Activated CD4-positive, alpha-beta T cell treated with anti-CD3 and anti-CD28 coated beads for 36 hours (primary cell): ENCODE data around the gene ASPRV1. TPM values are rescaled to one million over a fixed set of nuclear protein-coding genes. Genes with fewer than 3 reads are reported as not detected.
"Not testable (repeated sequence)": the region's sequence is repeated elsewhere in the genome, so short reads cannot be mapped to it uniquely, and the experiment has no call there.

Experiments
- ATAC-seq: fragments of 200-7000 bp; cut with Tn5 transposase; one replicate; pipeline ENCODE4 v1.10.0; 2021; ENCODE audit warnings: mild to moderate bottlenecking, moderate library complexity
- CTCF ChIA-PET: fragments of 350-600 bp; sonication (Branson Sonifier 250); formaldehyde crosslinking; loops from one replicate; lab custom pipeline; 2021; ENCODE audit warnings: antibody characterized with exemption; lab: Charles Lee
- POLR2A ChIA-PET: fragments of 350-600 bp; sonication (Branson Sonifier 250); formaldehyde crosslinking; loops from one replicate; lab custom pipeline; 2021; ENCODE audit warnings: antibody characterized with exemption, inconsistent platforms; lab: Charles Lee
- DNase-seq: peaks from one replicate; pipeline ENCODE4 v3.0.0-alpha.2; 2020
- H3K27ac Mint-ChIP-seq: one replicate; pipeline ENCODE4 v1.8.0; 2021; ENCODE audit warnings: mixed read lengths
- H3K27me3 Mint-ChIP-seq: one replicate; pipeline ENCODE4 v1.8.0; 2021; ENCODE audit warnings: mixed read lengths
- H3K36me3 Mint-ChIP-seq: one replicate; pipeline ENCODE4 v1.8.0; 2021; ENCODE audit warnings: low read depth, mixed read lengths
- H3K4me1 Mint-ChIP-seq: one replicate; pipeline ENCODE4 v1.8.0; 2021; ENCODE audit warnings: mixed read lengths
- H3K4me3 Mint-ChIP-seq: one replicate; pipeline ENCODE4 v1.8.0; 2021; ENCODE audit warnings: mild to moderate bottlenecking, moderate library complexity, mixed read lengths
- H3K9me3 Mint-ChIP-seq: one replicate; pipeline ENCODE4 v1.8.0; 2021; ENCODE audit warnings: low read depth, mixed read lengths
- intact Hi-C, 2 experiments: fragments of 100-400 bp; cut with DNase I in 1 of 2; cut with micrococcal nuclease in 1 of 2; formaldehyde crosslinking; loops; one replicate each; pipeline versions ENCODE4 v1.14.2 to v1.15.1; 2022 to 2024; cut with DNase I, micrococcal nuclease
- total RNA-seq, 2 experiments: library from RNA; stranded (reverse); gene quantifications; one replicate each; pipeline ENCODE4 v1.2.3, GENCODE V29; 2021

Gene ASPRV1
- total RNA-seq, 2 experiments from 2014 or later = 0.32 to 0.73 TPM

GRCh38 chr2:69957965-69958364, 3.5 kb downstream of the ASPRV1 start:
- intact Hi-C loops = no loop called here
- Mint-ChIP-seq H3K27me3 (peaks cover 2% of the 10 kb centered on the region), H3K36me3 (no peaks in the 10 kb centered on the region), H3K4me3 (no peak overlapping the region), H3K9me3 (no peaks in the 10 kb centered on the region), H3K4me1 (no peaks in the 10 kb centered on the region), H3K27ac (no peak overlapping the region)
- DNase-seq (no peak), ATAC-seq (no peak)
- POLR2A ChIA-PET = interaction anchor here (0.6 kb wide), 1 partner anchor 335 kb away, joined by 3 read pairs; the partner anchor contains the start of gene SNRPG
- CTCF ChIA-PET = no interaction called here

GRCh38 chr2:69956475-69956979, 4.9 kb downstream of the ASPRV1 start:
- intact Hi-C loops = no loop called here
- Mint-ChIP-seq H3K9me3 (no peaks in the 10 kb centered on the region), H3K27ac (no peak overlapping the region), H3K36me3 (no peaks in the 10 kb centered on the region), H3K4me3 (no peak overlapping the region), H3K27me3 (peaks cover 2% of the 10 kb centered on the region), H3K4me1 (no peaks in the 10 kb centered on the region)
- ChIA-PET POLR2A (no interaction called here), CTCF (no interaction called here)
- no peak for ATAC-seq
- DNase-seq = no peak

DNA sequence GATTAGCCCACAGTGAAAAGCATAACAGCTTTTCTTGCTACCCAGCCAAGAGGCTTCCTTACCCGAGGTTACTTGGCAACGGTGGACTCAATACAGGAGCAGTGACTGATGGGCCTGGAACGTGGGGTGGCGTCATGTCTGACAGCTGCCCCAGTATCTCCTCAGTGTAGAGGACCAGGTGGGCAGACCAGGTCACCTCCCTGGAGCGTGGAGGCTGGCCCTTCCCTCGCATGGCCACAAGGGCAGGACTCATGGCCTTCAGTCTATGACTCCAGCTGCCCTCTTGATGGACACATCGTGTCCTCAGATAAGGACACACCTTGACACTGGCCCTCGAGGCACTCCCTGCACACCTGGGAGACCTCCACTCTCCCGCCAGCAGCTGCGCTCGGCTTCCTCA, 6.4 kb downstream of the ASPRV1 start:
- intact Hi-C loops = no loop called here
- H3K36me3 Mint-ChIP-seq = no peaks in the 10 kb centered on the region
- no peak overlapping the region for H3K27ac Mint-ChIP-seq
- no peak overlapping the region for H3K4me3 Mint-ChIP-seq
- DNase-seq (no peak), ATAC-seq (no peak)
- no peaks in the 10 kb centered on the region for H3K4me1 Mint-ChIP-seq
- POLR2A ChIA-PET = no interaction called here
- CTCF ChIA-PET = interaction anchor here (0.6 kb wide), 1 partner anchor 31 kb away, joined by 4 read pairs; no protein-coding TSS in a partner anchor
- H3K27me3 Mint-ChIP-seq = peaks cover 2% of the 10 kb centered on the region
- no peaks in the 10 kb centered on the region for H3K9me3 Mint-ChIP-seq

GRCh38 chr2:69954084-69954483, 7.3 kb downstream of the ASPRV1 start:
- ATAC-seq = no peak
- no peak overlapping the region for H3K27ac Mint-ChIP-seq

GRCh38 chr2:69952336-69953115, 8.9 kb downstream of the ASPRV1 start:
- ChIA-PET CTCF (interaction anchor here (0.7 kb wide), 1 partner anchor 210 kb away, joined by 3 read pairs; no protein-coding TSS in a partner anchor), POLR2A (interaction anchor here (0.6 to 0.8 kb wide), 2 partner anchors 8 to 155 kb away, joined by 3 to 8 read pairs; no protein-coding TSS in a partner anchor)
- Mint-ChIP-seq H3K4me3 (no peak overlapping the region), H3K36me3 (no peaks in the 10 kb centered on the region), H3K27ac (no peak overlapping the region), H3K27me3 (no peaks in the 10 kb centered on the region), H3K9me3 (no peaks in the 10 kb centered on the region), H3K4me1 (peaks cover 3% of the 10 kb centered on the region)
- no peak for DNase-seq
- intact Hi-C loops = no loop called here
- ATAC-seq = no peak

More at GRCh38 chr2:69954084-69954483, 7.3 kb downstream of the ASPRV1 start:
- no peaks in the 10 kb centered on the region for H3K27me3 Mint-ChIP-seq
- ChIA-PET CTCF (interaction anchor here (1.3 kb wide), 1 partner anchor 19 kb away, joined by 3 read pairs; no protein-coding TSS in a partner anchor), POLR2A (no interaction called here)
- H3K4me1 Mint-ChIP-seq = no peaks in the 10 kb centered on the region
- H3K4me3 Mint-ChIP-seq = no peak overlapping the region
- H3K36me3 Mint-ChIP-seq = no peaks in the 10 kb centered on the region
- DNase-seq = no peak
- intact Hi-C loops = no loop called here
- no peaks in the 10 kb centered on the region for H3K9me3 Mint-ChIP-seq

DNA sequence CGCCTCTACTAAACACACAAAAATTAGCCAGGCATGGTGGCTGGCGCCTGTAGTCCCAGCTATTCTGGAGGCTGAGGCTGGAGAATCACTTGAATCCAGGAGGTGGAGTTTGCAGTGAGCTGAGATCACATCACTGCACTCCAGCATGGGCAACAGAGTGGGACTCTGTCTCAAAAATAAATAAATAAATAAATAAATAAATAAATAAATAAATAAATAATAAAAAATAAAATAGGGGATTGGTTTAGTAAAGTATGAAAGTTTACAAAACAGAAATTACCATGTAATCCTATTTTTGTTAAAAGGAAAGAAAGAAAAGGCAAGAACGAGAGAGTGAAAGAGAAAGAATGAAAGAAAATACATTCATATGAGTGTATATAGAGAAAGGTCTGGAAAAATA, 10.8 kb downstream of the ASPRV1 start:
- POLR2A ChIA-PET, DNase-seq, CTCF ChIA-PET, H3K27me3 Mint-ChIP-seq, H3K9me3 Mint-ChIP-seq, H3K27ac Mint-ChIP-seq, ATAC-seq, H3K4me3 Mint-ChIP-seq, H3K36me3 Mint-ChIP-seq, intact Hi-C loops: not testable (repeated sequence)
- H3K4me1 Mint-ChIP-seq = peaks cover 21% of the 10 kb centered on the region

- ATAC-seq (no peak), DNase-seq (no peak)
- H3K36me3 Mint-ChIP-seq = no peaks in the 10 kb centered on the region
- no peak overlapping the region for H3K4me3 Mint-ChIP-seq
- CTCF ChIA-PET = no interaction called here
- no peaks in the 10 kb centered on the region for H3K27me3 Mint-ChIP-seq
- no peak overlapping the region for H3K27ac Mint-ChIP-seq
- POLR2A ChIA-PET = no interaction called here
- intact Hi-C loops = no loop called here
- no peaks in the 10 kb centered on the region for H3K9me3 Mint-ChIP-seq
- H3K4me1 Mint-ChIP-seq = peaks cover 26% of the 10 kb centered on the region
Observed at GRCh38 chr2:69950241-69950640, 11.2 kb downstream of the ASPRV1 start.

- DNase-seq = no peak
Observed at GRCh38 chr2:69948963-69949645, 12.3 kb downstream of the ASPRV1 start.

DNA sequence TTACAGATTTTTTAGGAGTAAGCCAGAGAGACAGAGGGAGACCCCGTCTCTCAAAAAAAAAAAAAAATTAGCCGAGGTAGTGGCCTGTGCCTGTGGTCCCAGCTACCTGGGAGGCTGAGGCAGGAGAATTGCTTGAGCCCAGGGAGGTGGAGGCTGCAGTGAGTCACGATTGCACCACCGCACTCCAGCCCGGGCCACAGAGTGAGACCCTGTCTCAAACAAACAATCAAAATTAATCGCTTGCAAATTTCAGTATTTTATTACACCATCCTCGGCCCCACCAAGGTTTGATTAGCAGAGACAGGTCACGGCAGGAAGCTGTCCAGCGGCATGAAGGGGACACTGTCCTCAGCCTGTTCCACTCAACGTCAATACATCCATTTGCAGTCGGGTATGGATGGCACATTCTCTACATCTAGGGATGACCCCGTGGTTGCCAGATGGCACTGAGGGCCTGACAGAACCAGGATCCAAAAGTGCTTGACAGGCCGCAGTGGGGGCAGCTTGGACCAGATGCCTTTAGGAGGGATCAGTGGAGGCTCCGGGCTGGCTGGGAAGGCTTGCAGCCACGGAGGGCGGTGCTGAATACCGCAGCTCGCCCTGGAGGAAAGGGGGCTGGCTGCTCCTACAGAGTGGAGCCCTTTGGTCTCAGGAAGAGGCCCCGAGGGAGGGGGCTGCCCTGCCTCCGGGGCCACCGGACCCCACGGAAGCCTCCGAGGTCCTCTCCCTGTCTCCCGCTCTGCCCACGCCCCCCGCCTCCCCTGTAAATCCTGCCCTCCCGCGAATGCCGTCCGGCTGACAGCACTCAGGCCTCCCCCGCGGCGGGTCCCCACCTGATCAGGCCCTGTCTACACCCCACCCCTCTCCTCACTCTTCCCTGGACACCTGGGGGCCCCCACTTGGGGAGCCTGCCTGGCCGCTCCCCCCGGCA, 13.1 kb downstream of the ASPRV1 start:
- no peak overlapping the region for H3K4me3 Mint-ChIP-seq
- ATAC-seq (no peak), DNase-seq (no peak)
- intact Hi-C loops = no loop called here
- ChIA-PET POLR2A (no interaction called here), CTCF (interaction anchor here (0.7 to 0.8 kb wide), 2 partner anchors 10 to 572 kb away, joined by 3 read pairs; no protein-coding TSS in a partner anchor)
- H3K27ac Mint-ChIP-seq = no peak overlapping the region
- no peaks in the 10 kb centered on the region for H3K9me3 Mint-ChIP-seq
- no peaks in the 10 kb centered on the region for H3K27me3 Mint-ChIP-seq
- peaks cover 1% of the 10 kb centered on the region for H3K36me3 Mint-ChIP-seq
- peaks cover 39% of the 10 kb centered on the region for H3K4me1 Mint-ChIP-seq

More at GRCh38 chr2:69948963-69949645, 12.3 kb downstream of the ASPRV1 start:
- Mint-ChIP-seq H3K4me1 (peaks cover 36% of the 10 kb centered on the region), H3K9me3 (no peaks in the 10 kb centered on the region), H3K4me3 (no peak overlapping the region), H3K27ac (no peak overlapping the region), H3K36me3 (no peaks in the 10 kb centered on the region), H3K27me3 (no peaks in the 10 kb centered on the region)
- POLR2A ChIA-PET = no interaction called here
- CTCF ChIA-PET = no interaction called here
- intact Hi-C loops = no loop called here
- no peak for ATAC-seq

DNA sequence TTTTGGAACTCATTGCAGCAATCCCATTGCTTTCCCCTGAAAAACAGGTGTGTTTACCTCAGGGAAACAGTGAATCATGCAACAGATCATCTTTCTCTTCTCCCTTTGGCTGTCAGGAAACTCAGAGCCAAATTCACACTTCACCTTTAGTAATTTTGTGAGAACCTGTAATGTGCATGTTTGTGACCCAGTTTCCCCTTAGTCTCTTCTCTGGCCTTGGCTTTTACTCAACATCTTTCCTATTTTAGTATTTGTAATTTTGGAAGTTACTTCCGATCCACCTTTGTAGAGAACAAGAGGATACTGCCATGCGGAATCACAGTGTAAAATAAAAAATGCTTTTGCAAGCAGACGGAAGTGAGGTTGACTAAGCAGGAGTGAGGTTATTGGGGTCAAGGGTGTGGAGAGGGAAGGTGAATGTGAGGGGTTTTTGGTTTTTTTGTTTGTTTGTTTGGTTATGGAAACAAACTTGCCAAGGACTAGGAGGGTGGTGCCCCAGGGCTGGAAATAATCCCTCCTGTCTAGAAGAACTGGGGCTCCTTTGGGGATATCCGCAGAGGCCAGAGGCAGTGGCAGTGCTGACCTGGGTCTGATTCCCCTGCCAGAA, 14.0 kb downstream of the ASPRV1 start:
- intact Hi-C loops = no loop called here
- DNase-seq (no peak), ATAC-seq (no peak)
- no peaks in the 10 kb centered on the region for H3K27me3 Mint-ChIP-seq
- POLR2A ChIA-PET = interaction anchor here (1.1 to 1.5 kb wide), 2 partner anchors 195 to 346 kb away, joined by 3 to 5 read pairs; partner anchors contain the start of gene SNRPG
- CTCF ChIA-PET = interaction anchor here (1.1 to 1.4 kb wide), 2 partner anchors 14 to 124 kb away, joined by 3 to 4 read pairs; no protein-coding TSS in a partner anchor
- no peaks in the 10 kb centered on the region for H3K9me3 Mint-ChIP-seq
- no peak overlapping the region for H3K4me3 Mint-ChIP-seq
- peak overlapping the region; percentile 49 for H3K27ac Mint-ChIP-seq
- peaks cover 5% of the 10 kb centered on the region for H3K36me3 Mint-ChIP-seq
- H3K4me1 Mint-ChIP-seq = peaks cover 45% of the 10 kb centered on the region
